Naive thymus-derived CD8-positive, alpha-beta T cell (primary cell): ENCODE measurements around the gene D2HGDH. TPM values are rescaled to one million over a fixed set of nuclear protein-coding genes. Genes with fewer than 3 reads are reported as not detected.
A peak's percentile ranks its signal among the peaks of the same experiment; 100 is the strongest.

ENCODE experiments used
- ATAC-seq, 2 donors: fragments of 150-1000 bp; cut with Tn5 transposase in 1 of 2; sonication (Bioruptor Pico), chemical (Tn5 transposase) in 1 of 2; 1 replicate in 1 of 2; 2 replicates in 1 of 2; pipeline ENCODE4 v1.10.0; 2021; ENCODE audit warnings: mild to moderate bottlenecking in 2 of 2, moderate library complexity in 2 of 2
- POLR2A ChIA-PET: fragments of 350-600 bp; sonication (Branson Sonifier 250); formaldehyde crosslinking; loops from one replicate; lab custom pipeline; 2021; ENCODE audit warnings: antibody characterized with exemption; lab: Charles Lee
- DNase-seq, 10 donors: peaks; one replicate each; pipeline versions ENCODE4 v3.0.0 to v3.0.0-alpha.2; 2020 to 2022
- H3K27ac Mint-ChIP-seq, 10 donors: one replicate each; pipeline ENCODE4 v1.8.0; 2020 to 2022; ENCODE audit warnings: mild to moderate bottlenecking in 10 of 10, mixed read lengths in 10 of 10, moderate library complexity in 4 of 10, inconsistent platforms in 1 of 10
- H3K27me3 Mint-ChIP-seq, 5 donors: one replicate each; pipeline ENCODE4 v1.8.0; 2021 to 2022; ENCODE audit warnings: mixed read lengths in 5 of 5
- H3K36me3 Mint-ChIP-seq, 3 donors: one replicate each; pipeline ENCODE4 v1.8.0; 2020 to 2022; ENCODE audit warnings: mixed read lengths in 3 of 3, mild to moderate bottlenecking in 2 of 3, inconsistent platforms in 1 of 3
- H3K4me1 Mint-ChIP-seq, 4 donors: one replicate each; pipeline ENCODE4 v1.8.0; 2021 to 2022; ENCODE audit warnings: mixed read lengths in 4 of 4
- H3K4me3 Mint-ChIP-seq, 10 donors: one replicate each; pipeline ENCODE4 v1.8.0; 2020 to 2022; ENCODE audit warnings: mild to moderate bottlenecking in 10 of 10, mixed read lengths in 10 of 10, moderate library complexity in 6 of 10, inconsistent platforms in 1 of 10
- H3K9me3 Mint-ChIP-seq, 9 donors: one replicate each; pipeline ENCODE4 v1.8.0; 2020 to 2022; ENCODE audit warnings: mixed read lengths in 9 of 9, mild to moderate bottlenecking in 3 of 9, inconsistent platforms in 1 of 9, moderate library complexity in 1 of 9
- polyA plus RNA-seq, 3 donors: library from polyadenylated mRNA; unstranded; fragments of 300-500 nt; fragmentation: Illumina TruSeq; gene quantifications; one replicate each; pipeline ENCODE4 v1.2.3, GENCODE V29; 2021
- total RNA-seq, 8 experiments: library from RNA in 2 of 8; stranded (reverse) in 2 of 8; gene quantifications; one replicate each; pipeline ENCODE4 v1.2.3 and lab custom pipeline; 2021 to 2026

D2HGDH gene
- total and polyA plus RNA-seq, 5 experiments from 2014 or later, result 1.5 to 51.6 (median 6.8) TPM

DNA sequence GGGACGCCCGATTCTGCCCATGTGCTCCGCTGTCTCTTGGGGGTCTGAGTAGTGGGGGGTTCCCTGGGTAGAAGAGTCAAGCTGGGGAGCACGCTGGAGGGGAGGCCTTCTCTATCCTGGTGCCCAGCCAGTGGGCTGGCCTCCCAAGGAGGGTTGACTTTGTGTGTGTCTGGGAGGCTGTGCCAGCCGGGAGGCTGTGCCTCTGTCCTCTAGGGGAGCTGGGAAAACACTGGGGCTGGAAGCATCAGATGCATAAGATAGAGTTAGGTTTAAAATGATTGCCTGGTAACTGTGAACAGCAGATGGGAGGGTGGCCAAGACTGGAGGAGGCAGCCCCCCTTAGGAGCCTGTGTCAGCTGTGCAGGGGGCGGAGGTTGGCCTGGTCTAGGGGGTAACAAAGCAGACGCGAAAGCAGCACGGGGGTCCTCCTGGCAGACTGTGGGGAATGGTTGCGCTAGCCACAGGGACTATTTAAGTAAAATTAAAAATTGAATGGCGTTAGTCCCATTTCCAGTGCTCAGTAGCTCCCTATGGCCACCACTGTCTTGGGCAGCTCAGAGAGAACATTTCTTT, 31.3 kb upstream of the D2HGDH start:
- Mint-ChIP-seq H3K4me1 (peaks cover 15 to 34% (median 26%) of the 10 kb centered on the region in 4 donors), H3K4me3 (peak overlapping the region; percentile 76 to 92 (median 84)), H3K27ac (peak overlapping the region; percentile 66 to 93 (median 88)), H3K27me3 (no peaks in the 10 kb centered on the region), H3K36me3 (peaks cover 6 to 35% (median 21%) of the 10 kb centered on the region in 3 donors), H3K9me3 (no peaks in the 10 kb centered on the region)
- no peak for DNase-seq
- ATAC-seq, result no peak
- POLR2A ChIA-PET, result interaction anchor here (1.0 to 7.1 kb wide), 8 partner anchors 15 to 178 kb away, joined by 3 to 116 read pairs (median 14); partner anchors contain the start of genes ATG4B, D2HGDH, DTYMK and THAP4

DNA sequence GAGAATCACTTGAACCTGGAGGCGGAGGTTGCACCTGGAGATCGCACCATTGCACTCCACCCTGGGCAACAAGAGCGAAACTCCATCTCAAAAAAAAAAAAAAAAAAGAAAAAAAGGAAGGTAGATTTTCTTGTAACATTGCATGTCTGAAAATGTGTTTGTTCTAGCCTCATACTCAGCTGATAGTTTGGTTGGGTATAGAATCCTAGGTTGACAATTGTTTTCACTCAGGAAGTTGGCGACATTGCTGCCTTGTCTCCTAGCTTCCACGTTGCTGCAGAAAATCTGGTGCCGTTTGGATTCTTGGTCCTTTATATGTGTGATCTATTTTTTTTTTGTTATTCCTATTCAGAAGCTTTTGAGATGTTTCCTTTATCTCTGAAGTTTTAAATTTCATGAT, 27.9 kb upstream of the D2HGDH start:
- Mint-ChIP-seq H3K4me1 (peaks cover 15 to 21% (median 18%) of the 10 kb centered on the region in 4 donors), H3K36me3 (peaks cover 17 to 64% (median 39%) of the 10 kb centered on the region in 3 donors), H3K9me3 (no peaks in the 10 kb centered on the region), H3K27ac (no peak overlapping the region), H3K27me3 (no peaks in the 10 kb centered on the region), H3K4me3 (no peak overlapping the region)
- DNase-seq, result no peak
- POLR2A ChIA-PET, result interaction anchor here (0.6 to 0.7 kb wide), 6 partner anchors 9 to 154 kb away, joined by 3 to 6 read pairs (median 3); partner anchors contain the start of gene DTYMK
- ATAC-seq, result no peak

DNA sequence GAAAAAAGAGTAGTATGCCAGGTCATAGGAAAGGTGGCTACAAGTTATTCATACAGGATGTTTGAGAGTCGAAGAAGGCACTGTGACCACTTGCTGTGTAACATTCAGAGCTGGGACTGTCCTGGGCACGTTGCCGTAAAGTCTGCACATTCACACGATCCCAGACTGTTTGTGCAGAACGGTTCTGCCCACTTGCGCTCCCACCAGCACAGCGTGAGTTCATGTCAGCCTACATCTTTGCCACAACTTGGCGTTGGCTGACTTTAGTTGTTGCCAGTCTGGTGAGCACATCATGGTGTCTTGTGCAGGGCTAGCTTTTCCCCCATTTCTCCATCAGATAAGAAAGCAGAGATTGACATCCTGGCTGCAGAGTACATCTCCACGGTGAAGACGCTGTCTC, 25.6 kb upstream of the D2HGDH start:
- H3K4me1 Mint-ChIP-seq, result peaks cover 6 to 10% (median 8%) of the 10 kb centered on the region in 4 donors
- DNase-seq (no peak), ATAC-seq (no peak)
- no peak overlapping the region for H3K27ac Mint-ChIP-seq
- H3K9me3 Mint-ChIP-seq, result no peaks in the 10 kb centered on the region
- POLR2A ChIA-PET, result no interaction called here
- H3K27me3 Mint-ChIP-seq, result no peaks in the 10 kb centered on the region
- H3K36me3 Mint-ChIP-seq, result peaks cover 17 to 81% (median 48%) of the 10 kb centered on the region in 3 donors
- no peak overlapping the region for H3K4me3 Mint-ChIP-seq

DNA sequence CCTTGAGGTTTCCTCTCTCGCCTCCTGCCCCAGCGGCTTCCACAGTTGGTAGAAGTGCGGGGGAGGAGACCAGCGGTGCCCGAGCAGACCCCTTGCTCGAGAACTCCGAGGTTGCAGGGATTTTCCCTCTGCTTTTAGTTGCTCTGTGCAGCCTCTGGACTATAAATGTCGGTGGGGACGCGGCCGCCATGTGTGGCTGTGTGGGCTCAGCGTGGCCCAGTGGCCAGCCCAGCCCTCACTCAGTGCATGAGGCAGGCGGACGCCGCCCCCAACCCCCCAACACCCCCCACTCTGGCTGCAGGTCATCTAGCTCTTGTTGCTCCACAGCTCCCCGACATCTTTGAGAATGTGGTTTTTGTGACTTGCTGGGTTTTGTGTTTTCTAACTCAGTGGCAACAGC, 15.3 kb upstream of the D2HGDH start:
- POLR2A ChIA-PET, result interaction anchor here (0.6 kb wide), 1 partner anchor 28 kb away, joined by 3 read pairs; no protein-coding TSS in a partner anchor
- Mint-ChIP-seq H3K27ac (no peak overlapping the region), H3K4me3 (no peak overlapping the region), H3K9me3 (peaks cover 0 to 4% (median 0%) of the 10 kb centered on the region in 9 donors), H3K4me1 (peaks cover 0 to 5% (median under 1%) of the 10 kb centered on the region in 4 donors), H3K27me3 (no peaks in the 10 kb centered on the region), H3K36me3 (peaks cover 0 to 68% (median 30%) of the 10 kb centered on the region in 3 donors)
- no peak for DNase-seq
- ATAC-seq, result no peak

DNA sequence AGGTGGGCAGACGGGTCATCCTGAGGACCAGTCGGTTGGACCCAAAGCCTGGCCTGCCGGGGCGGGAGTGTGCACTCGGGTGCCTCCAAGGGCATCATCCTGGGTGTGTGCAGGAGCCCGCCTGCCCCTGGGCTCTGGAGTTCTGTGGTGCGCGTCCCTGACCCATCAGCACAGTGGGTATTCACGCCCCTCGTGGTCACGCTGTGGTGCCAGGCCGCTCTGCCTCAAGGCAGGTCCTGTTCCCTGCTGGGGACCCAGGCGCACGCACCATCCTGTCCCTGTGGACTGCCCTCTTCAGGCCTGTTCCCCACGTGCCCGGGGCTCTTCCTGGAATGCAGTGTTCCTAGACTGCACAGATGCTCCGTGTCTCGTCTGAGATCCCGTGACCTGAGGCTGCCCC, 14.3 kb upstream of the D2HGDH start:
- Mint-ChIP-seq H3K27ac (no peak overlapping the region), H3K27me3 (no peaks in the 10 kb centered on the region), H3K9me3 (peaks cover 0 to 4% (median 0%) of the 10 kb centered on the region in 9 donors), H3K36me3 (peaks cover 0 to 59% (median 23%) of the 10 kb centered on the region in 3 donors), H3K4me3 (no peak overlapping the region), H3K4me1 (peaks cover 0 to 5% (median under 1%) of the 10 kb centered on the region in 4 donors)
- DNase-seq (no peak), ATAC-seq (no peak)
- POLR2A ChIA-PET, result no interaction called here

DNA sequence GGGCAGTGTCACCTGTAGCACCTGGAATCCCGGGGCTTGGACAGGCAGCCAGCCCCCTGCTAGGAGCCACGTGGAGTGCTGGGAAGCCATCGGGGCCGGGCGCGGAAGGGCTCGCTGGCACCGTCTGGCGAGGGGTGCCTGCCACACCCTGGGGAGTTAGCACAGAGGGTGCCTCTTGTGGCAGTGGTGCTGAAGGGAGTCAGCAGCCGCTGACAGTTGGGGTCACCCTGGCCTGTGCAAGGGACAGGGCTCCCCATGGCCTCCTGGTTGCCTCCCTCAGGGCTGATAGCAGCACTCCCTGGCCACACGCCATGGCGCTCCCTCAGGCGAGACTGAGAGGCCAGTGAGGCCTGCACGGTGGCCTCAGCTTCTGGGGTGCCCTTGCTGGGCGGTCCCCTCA, 13.9 kb upstream of the D2HGDH start:
- H3K4me3 Mint-ChIP-seq, result no peak overlapping the region
- peaks cover 0 to 5% (median 1%) of the 10 kb centered on the region in 4 donors for H3K4me1 Mint-ChIP-seq
- H3K27ac Mint-ChIP-seq, result no peak overlapping the region
- H3K27me3 Mint-ChIP-seq, result no peaks in the 10 kb centered on the region
- POLR2A ChIA-PET, result no interaction called here
- H3K36me3 Mint-ChIP-seq, result peaks cover 0 to 59% (median 23%) of the 10 kb centered on the region in 3 donors
- H3K9me3 Mint-ChIP-seq, result peaks cover 0 to 4% (median 0%) of the 10 kb centered on the region in 9 donors
- no peak for ATAC-seq
- no peak for DNase-seq

DNA sequence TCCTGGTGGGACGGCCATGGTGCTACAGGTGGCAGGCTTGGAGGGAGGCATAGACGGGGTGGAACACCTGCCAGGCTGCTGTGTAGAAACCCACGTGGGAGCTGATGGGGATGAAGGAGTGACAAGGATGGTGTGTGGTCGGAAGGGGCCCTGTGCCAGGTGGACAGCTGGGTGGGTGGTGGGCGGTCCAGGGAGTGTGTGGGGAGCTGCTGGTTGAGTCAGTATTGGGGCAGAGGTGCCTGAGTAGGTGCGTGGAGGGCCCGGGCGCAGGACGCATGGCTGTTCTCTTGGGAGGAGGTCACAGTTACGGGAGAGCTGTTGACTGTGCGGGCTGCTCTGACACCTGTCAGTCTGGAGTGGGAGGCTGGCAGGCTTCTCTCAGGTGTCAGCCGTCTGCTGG, 12.6 kb upstream of the D2HGDH start:
- ATAC-seq, result no peak

DNA sequence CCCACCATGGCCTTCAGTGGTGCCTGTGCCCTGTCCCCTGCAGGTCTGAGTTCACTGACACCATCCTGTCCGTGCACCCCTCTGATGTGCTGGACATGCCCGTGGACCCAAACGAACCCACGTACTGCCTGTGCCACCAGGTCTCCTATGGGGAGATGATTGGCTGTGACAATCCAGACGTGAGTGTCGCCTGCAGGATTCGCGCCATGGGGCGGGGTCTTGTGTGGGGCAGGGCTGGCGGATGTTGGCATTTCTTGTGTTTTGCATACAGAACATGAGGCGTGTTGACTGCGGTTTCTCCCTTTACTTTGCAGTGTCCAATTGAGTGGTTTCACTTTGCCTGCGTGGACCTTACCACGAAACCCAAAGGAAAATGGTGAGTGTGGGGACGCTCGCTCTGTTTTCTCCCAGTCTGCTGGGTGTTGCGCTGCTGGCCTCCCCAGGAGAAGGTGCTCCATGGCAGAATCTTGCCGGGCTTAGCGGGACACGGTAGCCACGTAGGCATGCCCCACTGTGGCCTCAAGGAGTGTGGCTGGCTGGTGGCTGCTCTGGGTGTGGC, 11.5 kb upstream of the D2HGDH start:
- ATAC-seq, result no peak
- Mint-ChIP-seq H3K36me3 (peaks cover 0 to 38% (median 20%) of the 10 kb centered on the region in 3 donors), H3K4me1 (peaks cover 0 to 5% (median 0%) of the 10 kb centered on the region in 4 donors), H3K4me3 (no peak overlapping the region), H3K27ac (no peak overlapping the region), H3K27me3 (no peaks in the 10 kb centered on the region), H3K9me3 (peaks cover 0 to 4% (median 0%) of the 10 kb centered on the region in 9 donors)
- no peak for DNase-seq
- POLR2A ChIA-PET, result no interaction called here

More for the DNA sequence above, 12.6 kb upstream of the D2HGDH start:
- DNase-seq, result no peak
- Mint-ChIP-seq H3K27me3 (no peaks in the 10 kb centered on the region), H3K4me3 (no peak overlapping the region), H3K4me1 (peaks cover 0 to 5% (median under 1%) of the 10 kb centered on the region in 4 donors), H3K27ac (peak overlapping the region in 2 of 10 donors; percentile 28 to 77), H3K36me3 (peaks cover 0 to 49% (median 20%) of the 10 kb centered on the region in 3 donors), H3K9me3 (peaks cover 0 to 4% (median 0%) of the 10 kb centered on the region in 9 donors)
- POLR2A ChIA-PET, result no interaction called here

DNA sequence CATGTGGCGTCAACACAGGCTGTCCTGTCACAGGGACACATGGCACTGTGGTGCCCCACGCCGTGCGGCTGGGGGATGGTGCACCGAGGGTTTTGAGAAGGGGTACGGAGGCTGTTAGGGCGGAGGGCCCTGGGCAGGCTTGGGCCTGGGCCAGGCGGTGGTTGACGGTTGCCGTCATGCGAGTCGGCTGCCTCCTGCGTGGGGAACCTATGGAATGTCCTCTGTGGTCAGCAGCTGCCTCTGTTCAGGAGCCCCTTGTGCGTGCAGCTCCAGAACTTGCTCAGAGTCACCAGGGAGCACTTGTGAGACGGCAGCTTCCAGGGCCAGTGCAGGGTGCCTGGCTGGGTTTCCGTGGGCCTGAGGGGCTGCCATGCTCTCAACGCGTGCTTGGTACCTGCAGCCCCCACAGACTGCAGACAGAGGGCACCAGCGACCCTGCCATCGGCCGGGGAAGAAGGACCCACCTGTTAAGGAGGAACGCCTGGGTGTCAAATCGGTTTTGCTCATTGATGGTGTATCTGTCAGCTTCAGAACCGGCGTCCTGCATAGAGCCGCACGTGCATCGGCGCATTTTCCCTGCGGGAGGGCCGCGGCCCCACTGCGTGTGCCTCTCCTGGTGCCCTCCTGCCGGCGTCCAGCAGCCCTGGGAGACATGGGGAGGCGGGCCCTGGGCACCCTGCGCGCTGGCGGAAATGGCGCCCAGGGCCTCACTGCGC, 10.0 kb upstream of the D2HGDH start:
- Mint-ChIP-seq H3K36me3 (peaks cover 0 to 29% (median 19%) of the 10 kb centered on the region in 3 donors), H3K27ac (peak overlapping the region in 1 of 10 donors; percentile 57), H3K4me1 (peaks cover 0 to 4% (median 0%) of the 10 kb centered on the region in 4 donors), H3K27me3 (no peaks in the 10 kb centered on the region), H3K9me3 (peaks cover 0 to 4% (median 0%) of the 10 kb centered on the region in 9 donors), H3K4me3 (peak overlapping the region in 1 of 10 donors; percentile 18)
- POLR2A ChIA-PET, result no interaction called here
- DNase-seq, result peak in 8 of 10 donors; percentile 9 to 56 (median 30)
- ATAC-seq, result peak; percentile 73 to 76

DNA sequence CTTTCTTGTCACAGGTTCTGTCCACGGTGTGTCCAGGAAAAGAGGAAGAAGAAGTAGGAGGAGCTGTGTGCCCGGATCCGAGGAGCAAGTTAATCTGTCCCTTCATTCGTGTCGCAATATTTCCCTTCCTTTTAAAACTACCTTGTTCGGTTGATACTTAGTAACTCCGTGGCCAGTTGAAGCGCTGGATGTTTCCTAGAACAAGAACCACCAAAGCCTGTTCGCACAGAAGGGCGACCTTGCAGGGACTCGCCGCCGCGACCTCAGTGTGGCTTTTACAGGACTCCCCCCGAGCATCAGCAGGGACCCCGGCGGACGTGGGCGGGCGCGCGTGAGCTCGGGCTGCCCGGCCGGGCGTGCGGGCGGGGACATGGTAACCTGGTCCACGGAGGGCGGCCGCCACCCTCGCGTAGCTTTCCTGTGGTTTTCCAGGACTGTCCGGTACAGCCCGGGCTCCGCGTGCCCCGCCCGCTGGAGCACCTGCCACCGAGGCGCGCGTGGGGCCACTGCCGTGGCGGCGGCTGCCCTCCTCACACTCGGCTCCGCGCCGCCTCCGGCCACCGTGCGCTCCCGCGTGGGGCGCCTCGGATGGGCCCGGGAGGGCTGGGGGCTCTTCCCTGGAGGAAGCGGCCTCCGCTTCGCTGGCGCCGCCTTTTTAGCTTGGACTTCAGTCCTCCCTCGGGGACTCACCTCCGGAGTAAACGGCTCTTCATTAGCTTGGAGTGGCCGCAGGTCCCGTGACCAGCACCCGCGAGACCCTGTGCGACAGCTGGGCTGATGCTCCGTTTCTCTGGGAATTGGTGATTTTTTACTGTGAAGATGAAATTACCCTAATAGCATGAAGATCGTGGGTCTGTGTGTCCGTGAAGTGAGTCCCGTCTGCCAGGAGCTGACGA, 9.2 kb upstream of the D2HGDH start:
- ATAC-seq, result no peak
- Mint-ChIP-seq H3K4me1 (peaks cover 0 to 4% (median 1%) of the 10 kb centered on the region in 4 donors), H3K9me3 (peaks cover 0 to 4% (median 0%) of the 10 kb centered on the region in 9 donors), H3K27me3 (no peaks in the 10 kb centered on the region), H3K27ac (peak overlapping the region in 1 of 10 donors; percentile 57), H3K4me3 (peak overlapping the region in 1 of 10 donors; percentile 18), H3K36me3 (peaks cover 0 to 26% (median 19%) of the 10 kb centered on the region in 3 donors)
- POLR2A ChIA-PET, result no interaction called here
- no peak for DNase-seq

DNA sequence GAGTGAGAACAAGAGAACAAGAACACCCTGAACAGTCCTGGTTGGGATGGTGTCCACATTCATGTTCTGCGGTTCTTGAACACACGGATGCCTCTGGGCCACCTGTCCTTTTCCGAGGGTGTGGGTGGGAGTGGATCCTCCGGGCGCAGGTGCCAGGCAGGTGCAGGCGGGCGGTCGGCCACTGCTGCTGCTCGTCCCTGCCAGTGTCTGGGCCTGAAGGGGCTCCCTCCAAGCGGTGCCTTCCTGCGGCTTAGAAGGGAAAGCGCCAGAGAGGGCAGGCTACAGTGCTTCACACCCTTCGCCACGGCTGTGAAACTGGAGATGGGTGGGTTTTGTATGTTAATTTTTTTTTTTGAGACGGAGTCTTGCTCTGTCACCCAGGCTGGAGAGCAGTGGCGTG, 8.0 kb upstream of the D2HGDH start:
- POLR2A ChIA-PET, result no interaction called here
- no peak for ATAC-seq
- no peaks in the 10 kb centered on the region for H3K27me3 Mint-ChIP-seq

DNA sequence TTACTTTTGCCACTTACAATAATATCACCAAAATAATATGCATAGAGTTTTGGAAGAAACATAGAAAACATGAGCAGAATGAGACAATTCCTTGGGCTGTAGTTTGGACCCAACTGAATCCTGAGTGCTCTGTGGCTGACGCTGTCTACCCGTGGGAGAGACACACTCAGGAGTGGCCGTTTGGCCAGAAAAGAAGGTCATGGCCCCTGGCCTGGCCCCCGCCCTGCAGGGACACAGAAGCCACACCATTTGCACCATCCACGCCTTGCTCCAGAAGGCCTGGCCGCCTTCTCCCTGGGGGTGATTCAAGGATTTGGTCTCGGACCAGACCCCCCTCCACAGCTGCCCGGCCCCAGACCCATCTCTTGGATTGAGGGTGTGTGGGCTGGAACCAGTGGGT, 6.4 kb upstream of the D2HGDH start:
- Mint-ChIP-seq H3K36me3 (peaks cover 0 to 9% (median 7%) of the 10 kb centered on the region in 3 donors), H3K9me3 (no peaks in the 10 kb centered on the region), H3K27ac (no peak overlapping the region), H3K27me3 (no peaks in the 10 kb centered on the region), H3K4me1 (peaks cover 2 to 21% (median 9%) of the 10 kb centered on the region in 4 donors), H3K4me3 (no peak overlapping the region)
- no peak for DNase-seq
- POLR2A ChIA-PET, result interaction anchor here (0.6 to 0.9 kb wide), 2 partner anchors 21 to 28 kb away, joined by 4 to 6 read pairs; no protein-coding TSS in a partner anchor
- no peak for ATAC-seq

More for the DNA sequence above, 8.0 kb upstream of the D2HGDH start:
- H3K4me3 Mint-ChIP-seq, result no peak overlapping the region
- H3K9me3 Mint-ChIP-seq, result peaks cover 0 to 4% (median 0%) of the 10 kb centered on the region in 9 donors
- no peak for DNase-seq
- peaks cover 0 to 17% (median 15%) of the 10 kb centered on the region in 3 donors for H3K36me3 Mint-ChIP-seq
- H3K4me1 Mint-ChIP-seq, result peaks cover 0 to 9% (median 2%) of the 10 kb centered on the region in 4 donors
- no peak overlapping the region for H3K27ac Mint-ChIP-seq
